Common myeloid progenitor, CD34-positive (primary cell): ENCODE data around the gene TMEM190.
"Not testable (repeated sequence)": the region's sequence is repeated elsewhere in the genome, so short reads cannot be mapped to it uniquely, and the experiment has no call there.

ENCODE experiments used
- CTCF ChIA-PET: fragments of 350-600 bp; sonication (Branson Sonifier 250); formaldehyde crosslinking; loops from one replicate; lab custom pipeline; 2021; ENCODE audit warnings: antibody characterized with exemption; lab: Charles Lee
- POLR2A ChIA-PET: fragments of 350-600 bp; sonication (Branson Sonifier 250); formaldehyde crosslinking; loops from one replicate; lab custom pipeline; 2021; ENCODE audit warnings: antibody characterized with exemption; lab: Charles Lee
- DNase-seq, 3 donors: peaks; one replicate each; pipeline versions ENCODE4 v3.0.0 to v3.0.0-alpha.2; 2013
- H3K27ac ChIP-seq, 2 experiments: 1 replicate in 1 of 2; 2 replicates in 1 of 2; pipeline ENCODE4 v1.7.0; 2013; ENCODE audit warnings: inconsistent platforms in 2 of 2, low read length in 2 of 2, mild to moderate bottlenecking in 2 of 2, low read depth in 1 of 2, moderate library complexity in 1 of 2; ENCODE audit not compliant: severe bottlenecking in 2 of 2, insufficient read depth in 1 of 2, poor library complexity in 1 of 2
- H3K27me3 ChIP-seq, 5 experiments: replicated peaks in 2 of 5; 1 replicate in 3 of 5; 2 replicates in 2 of 5; pipeline versions ENCODE4 v1.6.1 to v1.7.0; 2013; ENCODE audit warnings: low read length in 4 of 5, mild to moderate bottlenecking in 2 of 5, moderate library complexity in 2 of 5, inconsistent platforms in 1 of 5; ENCODE audit not compliant: insufficient read depth in 5 of 5, control insufficient read depth in 4 of 5
- H3K36me3 ChIP-seq, 4 experiments: 1 replicate in 2 of 4; 2 replicates in 2 of 4; pipeline versions ENCODE4 v1.6.1 to v1.7.0; 2013; ENCODE audit warnings: low read length in 3 of 4, control low read depth in 1 of 4, mild to moderate bottlenecking in 1 of 4; ENCODE audit not compliant: control insufficient read depth in 4 of 4, insufficient read depth in 4 of 4
- H3K4me1 ChIP-seq, 4 experiments: 1 replicate in 3 of 4; 2 replicates in 1 of 4; pipeline versions ENCODE4 v1.6.1 to v1.7.1; 2013; ENCODE audit warnings: low read length in 3 of 4, mild to moderate bottlenecking in 3 of 4, control low read depth in 1 of 4, inconsistent platforms in 1 of 4, moderate library complexity in 1 of 4; ENCODE audit not compliant: control insufficient read depth in 4 of 4, insufficient read depth in 4 of 4; ENCODE audit errors: control extremely low read depth in 1 of 4
- H3K4me3 ChIP-seq, 7 experiments: 1 replicate in 4 of 7; 2 replicates in 3 of 7; pipeline versions ENCODE4 v1.5.1 to v1.7.0; 2013; ENCODE audit warnings: mild to moderate bottlenecking in 7 of 7, low read length in 6 of 7, moderate library complexity in 6 of 7, inconsistent platforms in 2 of 7, low read depth in 2 of 7, control low read depth in 1 of 7; ENCODE audit not compliant: insufficient read depth in 4 of 7, control insufficient read depth in 1 of 7; ENCODE audit errors: extremely low read depth in 1 of 7
- H3K9me3 ChIP-seq, 5 experiments: 1 replicate in 4 of 5; 2 replicates in 1 of 5; pipeline versions ENCODE4 v1.6.1 to v1.7.1; 2013; ENCODE audit warnings: low read length in 4 of 5, mild to moderate bottlenecking in 2 of 5, inconsistent platforms in 1 of 5, low read depth in 1 of 5, moderate library complexity in 1 of 5; ENCODE audit not compliant: control insufficient read depth in 4 of 5, insufficient read depth in 2 of 5; ENCODE audit errors: control extremely low read depth in 1 of 5
- WGBS: methylation state at CpG from one replicate; pipeline ENCODE4 v1.1.5; 2013; ENCODE audit not compliant: insufficient coverage; 5-methylcytosine and 5-hydroxymethylcytosine counted together

The TMEM190 gene

GRCh38 chr19:55402509-55402908 lies 25.9 kb downstream of the TMEM190 start:
- H3K27ac ChIP-seq = no peak overlapping the region
- H3K4me1 ChIP-seq = peaks cover 5 to 17% (median 16%) of the 10 kb centered on the region in 4 experiments
- H3K27me3 ChIP-seq = no peaks in the 10 kb centered on the region
- DNase-seq = no peak
- H3K36me3 ChIP-seq = peaks cover 14 to 60% (median 46%) of the 10 kb centered on the region in 4 experiments
- no peak overlapping the region for H3K4me3 ChIP-seq
- ChIA-PET POLR2A (interaction anchor here (0.6 kb wide), 2 partner anchors 16 to 18 kb away, joined by 3 to 5 read pairs; no protein-coding TSS in a partner anchor), CTCF (interaction anchor here (0.6 to 2.3 kb wide), 2 partner anchors 16 to 113 kb away, joined by 4 to 8 read pairs; no protein-coding TSS in a partner anchor)
- no CpG with 5 or more reads among the region's 2 CpGs for WGBS
- H3K9me3 ChIP-seq = no peaks in the 10 kb centered on the region

GRCh38 chr19:55405638-55406037 lies 29.0 kb downstream of the TMEM190 start:
- 97% methylated on average over 5 of the region's 5 CpGs for WGBS
- Histone ChIP-seq H3K4me3 (peak overlapping the region in 2 of 7 experiments; percentile 52 to 87), H3K4me1 (peaks cover 5 to 24% (median 22%) of the 10 kb centered on the region in 4 experiments), H3K27me3 (no peaks in the 10 kb centered on the region), H3K36me3 (peaks cover 12 to 53% (median 39%) of the 10 kb centered on the region in 4 experiments), H3K9me3 (peaks cover 0 to 5% (median 2%) of the 10 kb centered on the region in 5 experiments), H3K27ac (no peak overlapping the region)
- ChIA-PET CTCF (interaction anchor here (0.6 to 1.1 kb wide), 2 partner anchors 76 to 104 kb away, joined by 3 read pairs; no protein-coding TSS in a partner anchor), POLR2A (interaction anchor here (0.9 to 1.1 kb wide), 2 partner anchors 16 to 18 kb away, joined by 3 read pairs; no protein-coding TSS in a partner anchor)
- no peak for DNase-seq

GRCh38 chr19:55406091-55406825 lies 29.6 kb downstream of the TMEM190 start:
- WGBS = 88% methylated on average over 8 of the region's 14 CpGs
- POLR2A ChIA-PET = interaction anchor here (0.9 to 1.6 kb wide), 4 partner anchors 12 to 22 kb away, joined by 3 to 7 read pairs (median 3); partner anchors contain the start of gene TMEM238
- Histone ChIP-seq H3K4me3 (peak overlapping the region in 6 of 7 experiments; percentile 78 to 87 (median 81)), H3K4me1 (peaks cover 5 to 24% (median 22%) of the 10 kb centered on the region in 4 experiments), H3K9me3 (peaks cover 0 to 6% (median 2%) of the 10 kb centered on the region in 5 experiments), H3K27ac (peak overlapping the region; percentile 17 to 94), H3K36me3 (peaks cover 7 to 48% (median 37%) of the 10 kb centered on the region in 4 experiments), H3K27me3 (no peaks in the 10 kb centered on the region)
- CTCF ChIA-PET = interaction anchor here (1.1 kb wide), 1 partner anchor 104 kb away, joined by 3 read pairs; no protein-coding TSS in a partner anchor
- DNase-seq = no peak

- ChIA-PET CTCF (no interaction called here), POLR2A (interaction anchor here (0.5 to 1.6 kb wide), 15 partner anchors 9 to 265 kb away, joined by 3 to 15 read pairs (median 5); partner anchors contain the start of genes HSPBP1, ISOC2, KMT5C and SHISA7)
- Histone ChIP-seq H3K4me3 (peak overlapping the region; percentile 68 to 87 (median 80)), H3K4me1 (peaks cover 5 to 24% (median 22%) of the 10 kb centered on the region in 4 experiments), H3K9me3 (peaks cover 0 to 6% (median 2%) of the 10 kb centered on the region in 5 experiments), H3K27me3 (no peaks in the 10 kb centered on the region), H3K27ac (peak overlapping the region; percentile 88 to 94), H3K36me3 (peaks cover 4 to 41% (median 32%) of the 10 kb centered on the region in 4 experiments)
- WGBS = 18% methylated on average over 28 of the region's 35 CpGs
- peak in 2 of 3 donors; percentile 34 to 53 for DNase-seq
Observed at GRCh38 chr19:55406826-55407549, 30.4 kb downstream of the TMEM190 start.

- CTCF ChIA-PET, DNase-seq, H3K27me3 ChIP-seq, H3K9me3 ChIP-seq: not testable (repeated sequence)
- Histone ChIP-seq H3K4me1 (peaks cover 5 to 24% (median 22%) of the 10 kb centered on the region in 4 experiments), H3K27ac (peak within 1 kb of the TSS; percentile 88 to 94), H3K4me3 (peak within 1 kb of the TSS; percentile 68 to 87 (median 80)), H3K36me3 (peaks cover 4 to 37% (median 27%) of the 10 kb centered on the region in 4 experiments)
- POLR2A ChIA-PET = interaction anchor here (0.6 to 1.6 kb wide), 17 partner anchors 11 to 153 kb away, joined by 3 to 15 read pairs (median 5); partner anchors contain the start of genes HSPBP1, ISOC2, KMT5C and PPP6R1
- WGBS = 0% methylated on average over 19 of the region's 36 CpGs
Observed at GRCh38 chr19:55407550-55407799, 30.8 kb downstream of the TMEM190 start, which contains the start of gene UBE2S. UBE2S (minus strand) TSS chr19:55407788; CDS start chr19:55407589, 199 bp downstream.

- H3K4me1 ChIP-seq = peaks cover 5 to 24% (median 22%) of the 10 kb centered on the region in 4 experiments
- H3K36me3 ChIP-seq = peaks cover 2 to 32% (median 23%) of the 10 kb centered on the region in 4 experiments
- under 1% methylated on average over 65 of the region's 72 CpGs for WGBS
- ChIA-PET POLR2A (interaction anchor here (0.6 to 1.6 kb wide), 16 partner anchors 11 to 154 kb away, joined by 3 to 15 read pairs (median 6); partner anchors contain the start of genes HSPBP1, ISOC2, KMT5C and PPP6R1), CTCF (interaction anchor here (1.2 to 2.2 kb wide), 2 partner anchors 69 to 116 kb away, joined by 3 to 7 read pairs; no protein-coding TSS in a partner anchor)
- peaks cover 0 to 6% (median 2%) of the 10 kb centered on the region in 5 experiments for H3K9me3 ChIP-seq
- H3K27ac ChIP-seq = peak overlapping the region; percentile 88 to 94
- no peaks in the 10 kb centered on the region for H3K27me3 ChIP-seq
- peak overlapping the region in 6 of 7 experiments; percentile 68 to 87 (median 80) for H3K4me3 ChIP-seq
- DNase-seq = peak; percentile 100
Observed at GRCh38 chr19:55407800-55408532, 31.3 kb downstream of the TMEM190 start.
